Left ventricle myocardium inferior (tissue), 1 donor: ENCODE measurements around the gene PRRC2B. TPM values are rescaled to one million over a fixed set of nuclear protein-coding genes. Genes with fewer than 3 reads are reported as not detected.

ENCODE experiments used
- DNase-seq: peaks from one replicate; pipeline ENCODE4 v3.0.0-alpha.2; 2020
- H3K27ac ChIP-seq: fragments of 200-600 bp; replicated peaks from 2 replicates; pipeline ENCODE4 v1.8.0; 2021
- H3K27me3 ChIP-seq: fragments of 200-600 bp; 2 replicates; pipeline ENCODE4 v1.8.0; 2021; ENCODE audit warnings: low read depth
- H3K36me3 ChIP-seq: fragments of 200-600 bp; 2 replicates; pipeline ENCODE4 v1.8.0; 2021
- H3K4me1 ChIP-seq: fragments of 200-600 bp; 2 replicates; pipeline ENCODE4 v1.8.0; 2021
- H3K4me3 ChIP-seq: fragments of 200-600 bp; 2 replicates; pipeline ENCODE4 v1.8.0; 2021; ENCODE audit warnings: mild to moderate bottlenecking, moderate library complexity
- H3K9me3 ChIP-seq: fragments of 200-600 bp; replicated peaks from 2 replicates; pipeline ENCODE4 v1.8.0; 2021
- CTCF ChIP-seq: fragments of 200-600 bp; IDR thresholded peaks from 2 replicates; pipeline ENCODE4 v1.8.0; 2021; ENCODE audit warnings: antibody characterized with exemption, mild to moderate bottlenecking, borderline replicate concordance
- intact Hi-C: fragments of 100-400 bp; cut with micrococcal nuclease; formaldehyde crosslinking; loops from one replicate; pipeline ENCODE4 v1.11.0; 2022
- total RNA-seq: library from RNA; stranded (reverse); fragmentation: NEBNext Ultra II Directional; extraction: Animal tissue kit (Norgen Biotek cat#: 25700); gene quantifications from one replicate; pipeline ENCODE4 v1.2.1, GENCODE V29; 2021
- donor health status: DM: no; HTN: yes; CAD: no; lungs with severe emphysema.

Gene PRRC2B
- total RNA-seq, 1 donor from 2014 or later: 109 TPM

GRCh38 chr9:131525643-131526565 lies 132.0 kb downstream of the PRRC2B start:
- TF ChIP-seq CTCF: no peak
- intact Hi-C loops: no loop called here

GRCh38 chr9:131528186-131528585 lies 134.3 kb downstream of the PRRC2B start:
- Histone ChIP-seq H3K27me3 (no peaks in the 10 kb centered on the region), H3K4me1 (peaks cover 23% of the 10 kb centered on the region), H3K27ac (no peak overlapping the region), H3K36me3 (peaks cover 66% of the 10 kb centered on the region), H3K4me3 (no peak overlapping the region), H3K9me3 (no peaks in the 10 kb centered on the region)
- DNase-seq: no peak
- TF ChIP-seq CTCF: no peak
- intact Hi-C loops: no loop called here

More at GRCh38 chr9:131525643-131526565, 132.0 kb downstream of the PRRC2B start:
- H3K4me1 ChIP-seq: peaks cover 16% of the 10 kb centered on the region
- H3K36me3 ChIP-seq: peaks cover 89% of the 10 kb centered on the region
- no peak overlapping the region for H3K4me3 ChIP-seq
- no peaks in the 10 kb centered on the region for H3K27me3 ChIP-seq
- H3K27ac ChIP-seq: no peak overlapping the region
- no peak for DNase-seq
- no peaks in the 10 kb centered on the region for H3K9me3 ChIP-seq

GRCh38 chr9:131528886-131529505 lies 135.1 kb downstream of the PRRC2B start:
- no peak for DNase-seq
- no peak overlapping the region for H3K27ac ChIP-seq
- H3K27me3 ChIP-seq: no peaks in the 10 kb centered on the region
- no peak for TF ChIP-seq CTCF
- no peaks in the 10 kb centered on the region for H3K9me3 ChIP-seq
- H3K36me3 ChIP-seq: peaks cover 58% of the 10 kb centered on the region
- H3K4me3 ChIP-seq: no peak overlapping the region
- intact Hi-C loops: no loop called here
- H3K4me1 ChIP-seq: peaks cover 23% of the 10 kb centered on the region

GRCh38 chr9:131529597-131530545 lies 136.0 kb downstream of the PRRC2B start:
- Histone ChIP-seq H3K36me3 (peaks cover 49% of the 10 kb centered on the region), H3K27me3 (no peaks in the 10 kb centered on the region), H3K4me3 (peak overlapping the region; percentile 99), H3K4me1 (peaks cover 25% of the 10 kb centered on the region), H3K27ac (peak overlapping the region; percentile 92), H3K9me3 (no peaks in the 10 kb centered on the region)
- no peak for TF ChIP-seq CTCF
- intact Hi-C loops: no loop called here
- DNase-seq: no peak

GRCh38 chr9:131530546-131530919 lies 136.6 kb downstream of the PRRC2B start:
- intact Hi-C loops: no loop called here
- Histone ChIP-seq H3K36me3 (peaks cover 43% of the 10 kb centered on the region), H3K27ac (peak overlapping the region; percentile 92), H3K27me3 (no peaks in the 10 kb centered on the region), H3K4me1 (peaks cover 29% of the 10 kb centered on the region), H3K9me3 (no peaks in the 10 kb centered on the region), H3K4me3 (peak overlapping the region; percentile 99)
- peak; percentile 32 for DNase-seq
- TF ChIP-seq CTCF: peak; percentile 38
